ENCODE results near the gene UBE2E2.

DNA sequence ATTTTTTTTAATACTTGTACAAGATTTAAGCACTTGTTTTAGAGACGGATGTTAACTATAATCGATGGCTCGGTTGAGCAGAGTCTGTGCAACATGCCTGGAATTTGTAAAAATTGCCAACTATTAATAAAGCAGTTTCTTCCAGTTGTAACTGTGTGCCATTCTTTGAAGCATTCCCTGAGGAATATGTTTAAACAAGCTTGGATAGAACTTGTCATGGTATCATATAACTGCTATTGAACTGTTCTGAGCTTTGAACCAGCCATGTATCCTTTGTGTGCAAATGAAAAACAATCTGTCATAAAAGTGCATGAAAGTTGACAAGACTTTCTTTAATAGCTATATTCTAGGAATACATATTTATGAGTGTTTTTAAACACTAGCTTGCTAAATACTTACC lies 45.8 kb upstream of the UBE2E2 start:
- TF ChIP-seq, protein P1, sequence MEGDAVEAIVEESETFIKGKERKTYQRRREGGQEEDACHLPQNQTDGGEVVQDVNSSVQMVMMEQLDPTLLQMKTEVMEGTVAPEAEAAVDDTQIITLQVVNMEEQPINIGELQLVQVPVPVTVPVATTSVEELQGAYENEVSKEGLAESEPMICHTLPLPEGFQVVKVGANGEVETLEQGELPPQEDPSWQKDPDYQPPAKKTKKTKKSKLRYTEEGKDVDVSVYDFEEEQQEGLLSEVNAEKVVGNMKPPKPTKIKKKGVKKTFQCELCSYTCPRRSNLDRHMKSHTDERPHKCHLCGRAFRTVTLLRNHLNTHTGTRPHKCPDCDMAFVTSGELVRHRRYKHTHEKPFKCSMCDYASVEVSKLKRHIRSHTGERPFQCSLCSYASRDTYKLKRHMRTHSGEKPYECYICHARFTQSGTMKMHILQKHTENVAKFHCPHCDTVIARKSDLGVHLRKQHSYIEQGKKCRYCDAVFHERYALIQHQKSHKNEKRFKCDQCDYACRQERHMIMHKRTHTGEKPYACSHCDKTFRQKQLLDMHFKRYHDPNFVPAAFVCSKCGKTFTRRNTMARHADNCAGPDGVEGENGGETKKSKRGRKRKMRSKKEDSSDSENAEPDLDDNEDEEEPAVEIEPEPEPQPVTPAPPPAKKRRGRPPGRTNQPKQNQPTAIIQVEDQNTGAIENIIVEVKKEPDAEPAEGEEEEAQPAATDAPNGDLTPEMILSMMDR (IDR thresholded peaks at IDR 0.05; ENCODE audit: low read length): no peak
- no peak for TF ChIP-seq EZH2 (IDR thresholded peaks at IDR 0.05; ENCODE audit: borderline replicate concordance, low read length)
